Activated T-cell treated with anti-CD3 and anti-CD28 coated beads, Interleukin-2, amount 50 U/mL, for 48 hours (primary cell): Measurements from ENCODE around the gene DSG2.
"Not testable (repeated sequence)": the region's sequence is repeated elsewhere in the genome, so short reads cannot be mapped to it uniquely, and the experiment has no call there.

Experiments used
- DNase-seq, 2 experiments: peaks; one replicate each; pipeline ENCODE4 v3.0.0-alpha.2; 2020

Gene DSG2

DNA sequence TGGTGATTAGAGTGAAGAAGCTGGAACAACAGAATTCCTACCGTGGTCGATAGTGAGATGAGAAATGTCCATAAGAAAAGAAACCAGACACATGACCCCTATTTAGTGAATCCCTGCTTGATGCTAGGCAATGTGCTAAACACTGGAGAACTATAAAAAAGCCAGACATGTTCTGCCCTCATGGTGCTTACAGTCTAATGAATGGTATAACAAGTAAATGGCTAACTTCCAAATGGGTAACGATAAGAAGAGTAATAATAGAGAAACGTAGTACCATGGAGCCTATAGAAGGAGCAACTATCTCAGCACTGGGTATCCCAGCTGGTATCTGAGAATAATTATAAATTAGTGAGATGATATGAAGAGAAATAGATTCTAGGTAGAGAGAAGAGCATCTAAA, 5.0 kb downstream of the DSG2 start:
- DNase-seq: no peak

DNA sequence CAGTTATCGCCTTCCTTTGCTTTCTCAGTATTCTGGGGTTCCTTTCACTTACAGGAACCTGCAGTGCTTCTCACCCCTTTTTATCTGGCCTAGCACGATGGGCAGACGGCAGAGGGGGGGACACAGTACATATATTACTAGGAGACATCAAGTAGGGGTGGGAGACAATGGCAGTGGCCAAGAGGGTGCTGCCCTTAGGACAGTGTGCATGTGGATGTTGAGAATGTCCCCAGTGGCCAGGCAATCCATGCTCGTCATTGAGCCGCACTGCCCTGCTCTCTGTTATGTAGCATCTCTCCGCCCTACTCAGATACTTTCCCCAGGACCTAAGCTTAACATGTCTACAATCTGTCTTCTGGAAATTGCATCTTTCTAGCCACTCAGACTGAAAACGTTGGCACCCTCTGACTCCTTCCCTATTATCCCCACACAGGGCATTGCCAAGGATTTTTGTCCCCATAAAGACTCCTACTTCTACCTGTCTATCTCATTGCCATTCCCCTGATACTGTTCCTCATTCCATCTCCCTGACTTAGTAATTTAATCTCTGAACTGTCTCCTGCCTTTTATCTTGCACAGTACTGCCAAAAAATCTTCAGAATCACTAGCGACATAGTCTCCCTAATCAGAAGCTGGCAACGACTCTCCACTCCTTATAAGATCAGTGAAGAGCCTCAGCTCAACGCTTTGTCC, 6.6 kb downstream of the DSG2 start:
- DNase-seq: no peak

DNA sequence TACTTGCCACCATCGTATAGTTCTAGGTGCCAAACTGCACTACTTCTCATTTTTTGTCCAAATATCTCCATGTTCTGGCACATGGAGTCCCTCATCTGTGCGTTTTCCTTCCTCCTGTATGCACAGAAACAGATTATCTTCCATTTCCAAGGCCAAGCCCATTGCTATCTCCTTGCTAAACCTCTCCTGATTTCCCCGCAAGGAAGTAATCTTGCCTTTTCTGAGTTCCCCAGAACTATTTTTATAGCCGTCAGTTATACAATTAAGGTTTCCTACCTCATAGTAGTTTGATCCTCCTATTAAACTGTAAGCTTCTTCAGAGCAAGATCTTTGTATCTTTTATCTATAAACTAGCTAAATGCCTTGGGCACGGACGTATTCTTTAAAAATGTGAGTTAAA, 7.2 kb downstream of the DSG2 start:
- DNase-seq: no peak

DNA sequence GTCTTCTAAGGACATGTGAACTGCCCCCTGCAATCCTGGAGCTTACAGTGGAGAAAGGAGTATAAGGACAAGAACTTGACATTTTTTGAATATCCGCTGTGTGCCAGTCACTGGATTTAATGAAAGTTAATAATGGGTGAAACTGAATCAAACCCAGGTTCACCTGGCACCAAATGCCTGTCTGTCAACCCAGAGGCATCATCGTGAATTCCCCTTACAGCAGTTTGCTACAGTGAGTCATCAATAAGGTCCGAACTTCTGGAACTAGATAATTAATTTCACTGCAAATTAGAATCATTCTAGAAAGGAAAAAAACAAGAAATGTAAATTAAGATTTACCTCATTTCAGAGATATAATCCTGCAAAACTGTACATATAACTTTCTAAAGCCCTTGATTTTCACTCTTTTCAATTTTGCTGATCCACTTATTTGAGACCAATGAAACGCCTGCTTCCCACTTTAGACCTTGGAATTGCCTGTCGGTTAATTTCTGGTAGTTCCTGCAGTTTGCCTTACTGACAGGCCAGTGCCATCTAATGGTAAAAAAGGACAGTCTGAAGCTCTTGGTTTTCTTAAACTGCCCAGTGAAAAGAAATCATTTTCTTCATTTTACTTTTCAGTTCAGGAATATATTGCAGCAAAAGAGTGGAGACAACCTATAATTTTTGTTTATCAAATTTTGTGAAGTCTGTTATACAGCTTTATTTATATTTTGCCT, 8.2 kb downstream of the DSG2 start:
- no peak for DNase-seq

DNA sequence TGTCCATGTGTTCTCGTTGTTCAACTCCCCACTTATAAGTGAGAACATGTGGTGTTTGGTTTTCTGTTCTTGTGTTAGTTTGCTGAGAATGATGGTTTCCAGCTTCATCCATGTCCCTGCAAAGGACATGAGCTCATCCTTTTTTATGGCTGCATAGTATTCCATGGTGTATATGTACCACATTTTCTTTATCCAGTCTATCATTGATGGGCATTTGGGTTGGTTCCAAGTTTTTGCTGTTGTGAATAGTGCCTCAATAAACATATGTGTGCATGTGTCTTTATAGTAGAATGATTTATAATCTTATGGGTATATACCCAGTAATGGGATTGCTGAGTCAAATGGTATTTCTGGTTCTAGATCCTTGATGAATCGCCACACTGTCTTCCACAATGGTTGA, 9.1 kb downstream of the DSG2 start:
- not testable (repeated sequence) for DNase-seq

DNA sequence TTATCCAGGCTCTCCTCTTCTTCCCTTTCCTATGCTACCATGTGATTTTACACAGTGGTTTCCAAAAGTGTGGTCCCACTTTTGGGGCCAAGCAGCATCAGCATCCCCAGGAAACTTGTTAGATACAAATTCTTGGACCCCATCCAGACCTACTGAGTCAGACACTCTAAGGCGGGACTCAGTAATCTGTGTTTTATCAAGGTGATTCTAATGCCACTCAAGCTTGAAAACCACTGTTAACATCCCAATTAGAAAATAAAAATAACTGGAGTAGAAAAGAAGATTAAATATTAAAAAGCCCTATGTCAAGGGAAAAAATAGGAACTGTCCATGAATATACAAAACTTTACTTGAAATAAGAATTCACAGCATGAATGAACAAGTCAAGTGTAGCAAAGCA, 10.8 kb downstream of the DSG2 start:
- DNase-seq: no peak

DNA sequence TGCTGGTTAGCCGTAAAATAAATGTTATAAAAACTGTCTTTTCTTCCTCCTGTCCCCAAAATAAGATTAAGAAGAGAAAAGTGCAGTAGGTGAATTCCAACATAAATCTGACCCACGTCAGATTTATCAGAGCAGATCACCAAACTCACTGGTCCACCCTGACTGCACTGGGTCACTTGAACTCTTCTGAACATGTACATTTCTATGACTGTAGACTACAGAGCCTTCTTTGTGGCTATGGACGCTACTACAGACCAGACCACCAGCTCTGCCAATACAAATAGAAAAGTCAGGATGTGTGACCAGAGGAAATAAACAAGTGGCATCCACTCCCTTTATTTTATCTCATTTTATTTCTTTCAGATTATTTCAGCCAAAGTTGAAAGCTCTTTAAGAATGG, 11.6 kb downstream of the DSG2 start:
- DNase-seq: no peak

DNA sequence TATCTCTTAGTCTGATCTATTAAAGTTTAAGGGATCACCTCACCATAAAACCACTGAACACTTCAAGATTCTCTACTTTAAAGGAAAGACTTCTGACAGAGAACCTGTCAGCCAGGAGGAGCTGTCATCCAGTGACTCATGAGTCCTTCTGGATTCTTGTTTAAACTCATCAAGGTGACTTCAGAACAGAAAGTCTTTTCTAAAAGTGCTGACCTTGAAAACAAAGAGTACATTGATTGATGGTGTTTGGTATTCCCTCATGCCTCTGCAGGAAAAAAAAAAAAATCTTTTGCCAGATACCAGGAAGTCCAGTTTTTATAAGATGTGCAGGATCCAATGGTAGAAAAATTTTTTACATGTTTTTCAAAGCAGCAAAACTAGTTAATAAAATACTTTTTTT, 12.3 kb downstream of the DSG2 start:
- no peak for DNase-seq

DNA sequence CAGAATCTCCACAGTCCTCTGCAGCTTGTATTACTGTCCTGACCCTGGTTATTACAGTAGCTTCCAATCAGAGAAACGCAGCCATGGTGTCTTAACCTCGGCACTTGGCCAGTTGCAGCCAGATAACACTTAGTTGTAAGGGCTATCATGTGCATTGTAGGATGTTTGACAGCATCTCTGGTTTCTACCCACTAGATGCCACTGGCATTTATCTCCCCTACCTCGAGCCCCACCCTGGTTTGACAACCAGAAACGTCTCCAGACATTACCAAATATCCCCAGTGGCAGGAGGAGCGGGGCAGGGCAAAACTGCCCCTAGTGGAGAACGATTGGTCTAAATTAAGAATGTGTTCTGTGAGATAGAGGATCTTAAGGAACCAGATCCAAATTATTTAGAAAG, 13.1 kb downstream of the DSG2 start:
- DNase-seq: no peak

DNA sequence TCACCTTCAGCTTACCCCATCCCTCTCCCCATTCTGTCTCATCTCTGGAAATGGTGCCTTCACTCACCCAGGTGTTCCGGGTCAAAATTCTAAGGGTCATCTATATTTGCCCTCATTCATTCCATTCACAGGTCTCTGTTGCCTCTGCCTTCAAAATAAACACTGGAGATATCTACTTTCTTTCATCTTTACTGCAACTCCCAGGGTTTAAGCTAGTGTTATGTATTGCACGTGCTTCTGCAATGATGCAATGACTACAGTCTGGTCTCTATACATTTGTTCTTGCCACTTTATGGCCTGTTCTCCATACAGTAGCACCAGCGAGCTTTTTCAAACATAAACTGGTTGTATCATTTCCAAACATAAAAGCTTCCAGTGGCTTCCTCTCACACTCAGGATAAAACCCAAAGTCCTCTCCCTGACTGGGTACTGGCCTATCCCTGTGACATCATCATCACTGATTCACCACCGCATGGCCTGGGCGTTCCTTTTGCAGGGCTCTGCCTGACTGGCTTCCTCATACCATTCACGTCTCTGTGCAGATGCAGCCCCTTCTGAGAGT, 14.3 kb downstream of the DSG2 start:
- no peak for DNase-seq

DNA sequence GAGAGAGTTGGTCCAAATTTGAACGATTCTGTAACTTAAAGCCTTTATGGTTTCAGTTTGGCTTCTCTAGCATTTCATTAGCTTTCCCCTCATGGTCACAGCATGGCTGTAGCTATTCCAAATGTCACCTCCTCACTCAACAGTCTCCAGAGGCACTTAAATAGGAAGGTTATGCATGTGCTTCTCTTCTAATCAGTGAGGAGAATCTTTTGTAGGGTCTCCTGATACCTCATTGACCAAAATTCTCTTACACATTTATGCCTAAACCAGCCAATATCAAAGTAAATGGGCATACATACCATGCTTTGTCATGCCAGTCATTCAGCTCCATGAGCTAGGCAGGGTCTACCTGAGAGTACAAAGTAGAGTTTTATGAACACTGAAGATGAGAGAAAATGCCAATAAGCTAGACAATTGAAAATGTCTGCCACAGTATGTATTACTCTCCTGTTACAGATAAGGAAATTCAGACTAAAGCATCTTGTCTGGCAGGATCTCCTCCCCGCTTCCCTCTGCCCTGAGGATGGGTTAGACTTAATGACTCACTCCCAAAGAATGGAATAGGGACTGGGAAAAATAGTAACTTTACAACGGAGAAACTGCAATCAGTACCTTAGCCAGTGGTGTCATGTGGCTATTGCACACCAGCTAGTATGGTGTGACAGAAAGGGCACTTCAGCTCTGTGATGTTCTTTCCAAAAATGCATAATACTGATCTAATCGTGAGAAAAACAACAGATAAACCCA, 15.4 kb downstream of the DSG2 start:
- DNase-seq: no peak

DNA sequence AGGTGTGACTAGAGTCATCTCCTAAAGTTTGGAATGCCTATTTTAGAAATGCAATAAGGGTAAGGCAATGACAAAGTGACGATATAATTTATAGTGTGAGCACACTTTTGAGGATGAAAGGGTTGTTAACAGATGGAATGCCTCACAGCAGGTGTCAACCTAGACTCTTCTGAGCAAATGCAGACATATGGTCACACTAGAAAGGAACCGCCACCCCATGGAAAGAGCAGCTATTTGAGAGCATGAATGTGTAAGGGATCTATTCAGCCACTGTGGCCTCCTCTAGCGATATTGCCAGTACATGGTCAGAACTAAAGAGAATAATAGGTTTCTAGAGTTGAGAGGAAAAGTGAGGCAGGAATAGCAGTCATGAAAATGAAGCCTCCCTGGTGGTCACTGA, 18.5 kb downstream of the DSG2 start:
- no peak for DNase-seq

DNA sequence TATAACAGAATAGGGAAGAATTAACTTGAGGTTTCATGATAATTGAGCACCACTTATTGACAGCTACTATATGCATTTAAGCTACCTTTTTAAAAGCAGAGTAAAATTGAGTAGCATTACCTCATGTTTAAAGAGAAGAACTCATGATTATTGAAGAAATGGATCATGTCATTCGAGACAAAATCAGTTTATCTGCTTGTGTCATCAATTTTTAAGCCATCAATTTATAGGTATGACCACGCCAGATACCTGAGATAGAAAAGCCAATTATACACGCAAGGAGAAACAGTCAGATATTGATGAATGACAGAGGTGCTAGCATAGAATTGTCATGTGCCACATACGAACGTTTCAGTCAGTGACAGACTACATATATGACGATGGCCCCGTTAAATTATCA, 28.4 kb downstream of the DSG2 start:
- no peak for DNase-seq

DNA sequence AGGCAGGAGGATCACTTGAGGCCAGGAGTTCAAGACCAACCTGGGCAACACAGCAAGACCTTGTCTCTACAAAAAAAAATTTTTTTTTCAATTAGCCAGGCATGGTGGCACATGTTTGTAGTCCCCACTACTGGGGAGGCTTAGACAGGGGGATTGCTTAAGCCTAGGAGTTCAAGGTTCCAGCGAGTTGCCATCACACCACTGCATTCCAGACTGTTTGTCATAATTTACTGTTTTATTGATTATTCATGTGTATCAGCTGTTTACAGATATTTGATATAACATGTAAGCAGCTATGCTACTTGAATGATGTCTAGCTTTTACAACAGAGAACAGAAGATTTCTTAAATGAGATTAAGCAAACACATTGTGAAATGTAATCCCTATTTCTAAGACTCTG, 35.3 kb downstream of the DSG2 start:
- DNase-seq: no peak

DNA sequence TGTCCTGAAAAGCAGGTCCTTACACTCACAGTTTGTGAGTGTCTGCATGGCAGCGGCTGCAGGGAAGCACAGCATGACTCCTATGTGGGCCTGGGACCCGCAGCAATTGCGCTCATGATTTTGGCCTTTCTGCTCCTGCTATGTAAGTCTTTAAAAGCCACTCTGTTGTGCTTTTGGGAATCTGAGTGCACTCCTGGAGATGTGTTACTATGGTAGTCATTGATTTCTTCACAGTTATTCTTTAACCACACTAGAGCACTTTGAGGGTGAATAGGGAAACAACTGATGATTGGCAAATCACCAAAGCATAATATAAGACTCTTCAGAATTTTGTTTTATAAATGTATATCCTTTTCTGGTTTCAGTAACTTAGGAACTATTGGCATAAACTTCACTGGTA, 40.9 kb downstream of the DSG2 start:
- DNase-seq: no peak

DNA sequence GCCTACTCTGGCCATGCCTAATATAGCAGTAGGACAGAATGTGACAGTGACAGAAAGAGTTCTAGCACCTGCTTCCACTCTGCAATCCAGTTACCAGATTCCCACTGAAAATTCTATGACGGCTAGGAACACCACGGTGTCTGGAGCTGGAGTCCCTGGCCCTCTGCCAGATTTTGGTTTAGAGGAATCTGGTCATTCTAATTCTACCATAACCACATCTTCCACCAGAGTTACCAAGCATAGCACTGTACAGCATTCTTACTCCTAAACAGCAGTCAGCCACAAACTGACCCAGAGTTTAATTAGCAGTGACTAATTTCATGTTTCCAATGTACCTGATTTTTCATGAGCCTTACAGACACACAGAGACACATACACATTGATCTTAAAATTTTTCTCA, 48.5 kb downstream of the DSG2 start:
- no peak for DNase-seq

DNA sequence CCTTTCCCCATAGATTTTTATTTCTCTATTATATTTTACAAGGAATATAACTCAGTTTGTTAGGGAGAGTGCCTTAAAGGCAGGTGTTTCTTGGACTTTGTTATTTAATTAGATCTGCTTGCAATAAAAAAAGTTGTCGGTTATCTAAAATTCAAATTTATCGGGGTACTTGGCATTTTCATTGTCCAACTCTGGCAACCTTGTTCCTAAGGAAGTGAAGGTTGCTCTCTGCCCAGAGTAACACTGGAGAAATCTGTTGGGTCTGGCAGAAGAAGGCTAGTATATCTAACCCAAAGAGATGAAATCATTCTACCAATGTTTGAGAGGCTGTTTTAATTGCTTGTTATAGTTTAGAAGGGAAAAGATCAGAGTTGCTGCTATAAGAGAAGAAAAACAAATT, 50.9 kb downstream of the DSG2 start:
- DNase-seq: no peak

DNA sequence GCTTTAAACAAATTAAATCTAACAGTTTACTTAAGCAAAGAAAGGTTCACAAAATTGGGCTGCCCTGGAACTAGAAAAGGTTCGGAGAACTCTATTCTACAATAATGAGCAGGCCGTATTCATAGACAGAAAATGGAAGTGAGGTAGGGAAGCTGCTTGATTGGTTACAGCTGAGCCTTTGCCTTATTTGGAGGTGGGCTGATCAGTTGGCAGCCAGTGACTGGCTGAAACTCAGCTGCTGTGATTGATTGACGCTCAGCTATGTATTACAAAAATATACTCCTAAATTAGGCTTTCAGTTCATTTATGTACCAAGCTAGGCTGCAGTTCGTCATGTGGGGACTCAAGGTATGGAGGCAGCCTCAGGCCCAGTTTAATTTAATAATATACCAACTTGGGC, 51.4 kb downstream of the DSG2 start:
- no peak for DNase-seq

DNA sequence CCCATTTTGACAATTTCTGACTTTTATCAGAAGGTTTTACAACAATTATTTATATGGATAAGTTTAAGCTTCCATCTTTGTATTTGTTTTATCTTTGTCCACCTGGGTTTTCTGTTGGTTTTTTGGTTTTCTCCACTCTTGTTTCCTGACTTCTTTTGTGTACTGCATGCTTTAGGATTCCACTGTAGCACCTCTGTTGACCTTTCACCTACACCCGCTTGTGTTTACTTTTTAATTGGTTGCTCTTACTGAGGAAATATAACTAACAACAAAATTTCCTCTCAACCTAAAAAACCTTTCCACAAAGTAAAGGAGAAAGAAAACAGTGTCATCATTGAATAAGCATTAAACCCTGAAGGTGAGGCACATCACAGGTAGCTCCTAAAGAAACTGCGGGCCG, 53.9 kb downstream of the DSG2 start:
- no peak for DNase-seq

DNA sequence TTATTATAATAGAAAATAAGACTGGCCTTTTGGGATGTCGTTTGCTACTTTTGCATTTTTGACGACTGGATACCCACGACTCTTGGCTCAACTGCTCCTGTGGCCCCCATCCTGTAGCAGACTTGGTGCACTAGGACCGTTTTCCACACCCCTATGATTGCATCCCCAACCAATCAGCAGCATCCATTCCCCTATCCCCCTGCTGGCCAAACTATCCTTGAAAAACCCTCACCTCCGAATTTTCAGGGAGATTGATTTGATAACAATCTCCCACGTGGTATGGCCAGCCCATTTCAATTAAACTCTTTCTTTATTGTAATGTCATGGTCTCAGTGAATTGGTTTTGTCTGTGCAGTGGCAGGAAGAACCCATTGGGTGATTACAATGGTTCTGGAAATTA, 55.8 kb downstream of the DSG2 start:
- no peak for DNase-seq

DNA sequence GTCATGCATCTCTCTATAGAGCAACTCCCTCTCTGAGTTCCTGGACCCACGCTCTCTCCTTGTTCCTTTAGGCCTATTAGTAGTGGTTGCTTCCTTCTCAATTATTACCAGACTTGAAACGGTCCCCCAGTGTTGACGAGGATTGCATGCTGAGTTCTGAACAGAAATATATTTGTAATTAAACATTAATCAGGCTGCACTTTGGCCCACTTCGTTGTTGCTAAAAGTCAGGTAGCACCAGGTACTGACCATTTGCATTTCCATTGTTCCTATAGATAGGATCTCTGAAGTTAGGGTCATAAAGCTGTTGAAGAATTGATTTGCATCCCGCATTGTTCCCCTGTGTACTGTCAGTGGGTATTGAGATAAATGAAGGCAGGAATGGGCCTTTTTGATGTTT, 56.8 kb downstream of the DSG2 start:
- DNase-seq: no peak

DNA sequence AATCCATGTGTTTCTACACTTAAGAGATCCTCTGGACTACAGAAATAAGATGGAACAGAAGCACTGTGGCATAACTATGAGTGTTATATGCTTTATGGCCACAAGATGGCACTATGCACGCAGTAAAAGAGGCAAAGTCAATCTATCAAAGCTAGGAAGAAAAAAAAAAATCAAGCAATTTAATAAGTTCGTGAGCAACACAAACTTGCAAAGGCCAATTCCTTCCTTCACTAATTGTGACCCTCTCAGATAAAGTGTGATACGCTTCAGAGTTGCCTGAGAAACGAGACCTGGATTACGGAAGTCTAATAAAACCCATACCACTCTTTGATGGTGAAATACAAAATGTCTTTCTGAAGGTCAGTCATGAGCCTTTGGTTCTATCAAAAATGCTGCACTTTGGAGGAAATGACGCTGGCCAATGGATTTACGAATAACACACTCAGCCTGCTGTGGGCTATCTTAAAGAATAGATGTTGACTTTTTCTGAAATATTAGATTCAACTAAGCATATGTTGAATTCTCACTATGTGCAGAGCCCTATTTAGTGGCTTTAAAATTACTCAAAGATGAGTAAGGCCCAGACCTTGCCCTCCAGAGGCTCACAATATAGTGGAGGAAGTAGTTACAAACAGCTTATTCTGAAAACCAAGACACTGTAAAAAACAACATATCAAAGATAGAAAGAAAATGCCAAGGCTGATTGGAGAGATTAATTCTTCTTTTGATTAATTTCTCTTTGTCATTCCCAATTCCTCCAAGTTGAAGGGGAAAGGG, 58.2 kb downstream of the DSG2 start:
- DNase-seq: peak; percentile 26 to 32

DNA sequence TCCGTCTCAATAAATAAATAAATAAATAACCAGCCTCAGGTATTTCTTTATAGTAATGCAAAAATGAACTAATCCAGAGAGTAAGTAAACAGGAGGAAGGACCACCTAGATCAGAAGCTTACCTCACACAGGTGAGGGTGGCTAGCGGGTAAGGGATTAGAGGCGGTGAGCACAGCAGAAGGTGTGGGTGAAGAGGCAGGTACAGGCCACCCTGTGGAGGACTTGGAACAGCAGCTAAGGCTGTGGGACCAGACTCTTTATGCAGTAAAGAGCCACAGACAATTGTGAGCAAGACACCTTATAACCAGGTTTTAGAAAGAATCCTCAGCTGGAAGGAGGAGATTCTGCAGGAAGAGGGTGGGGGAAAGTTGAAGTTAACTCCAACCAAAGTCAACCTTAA, 59.5 kb downstream of the DSG2 start:
- DNase-seq: no peak
